H1 (cell line): ENCODE measurements around the gene BCHE. TPM values are rescaled to one million over a fixed set of nuclear protein-coding genes. Genes with fewer than 3 reads are reported as not detected.

Experiments
- CTCF ChIA-PET: fragments of 300-600 bp; sonication (Branson Sonifier 250); formaldehyde crosslinking; loops from one replicate; lab custom pipeline; 2021; ENCODE audit not compliant: partially characterized antibody; lab: Charles Lee
- POLR2A ChIA-PET: fragments of 300-600 bp; sonication (Branson Sonifier 250); formaldehyde crosslinking; loops from one replicate; lab custom pipeline; 2021; ENCODE audit warnings: inconsistent platforms; ENCODE audit not compliant: partially characterized antibody; lab: Charles Lee
- DNase-seq, 2 experiments: peaks; one replicate each; pipeline versions ENCODE4 v3.0.0 to v3.0.0-alpha.2; 2010 to 2022; ENCODE audit warnings: low spot score in 2 of 2, low read depth in 1 of 2, mixed read lengths in 1 of 2
- FAIRE-seq: peaks from 2 replicates; lab custom pipeline; 2011; peaks lifted over from hg19 to GRCh38; lab: Jason Lieb, UNC
- H2AFZ ChIP-seq: 2 replicates; pipeline ENCODE4 v1.8.1; 2012; ENCODE audit warnings: low read length, inconsistent platforms
- H2AK5ac ChIP-seq: 2 replicates; pipeline ENCODE4 v1.6.1; 2013; ENCODE audit warnings: low read depth, low read length
- H2BK120ac ChIP-seq: replicated peaks from 2 replicates; pipeline ENCODE3; 2013; ENCODE audit warnings: low read depth, low read length, inconsistent platforms
- H2BK12ac ChIP-seq: 2 replicates; pipeline ENCODE4 v1.6.1; 2013; ENCODE audit warnings: low read depth, low read length
- H2BK15ac ChIP-seq: 2 replicates; pipeline ENCODE4 v1.6.1; 2013; ENCODE audit warnings: low read length
- H2BK20ac ChIP-seq: 2 replicates; pipeline ENCODE4 v1.6.1; 2013; ENCODE audit warnings: low read length
- H2BK5ac ChIP-seq: 2 replicates; pipeline ENCODE4 v1.6.1; 2013; ENCODE audit warnings: low read depth, low read length
- H3K14ac ChIP-seq: 2 replicates; pipeline ENCODE4 v1.6.1; 2013; ENCODE audit warnings: inconsistent platforms; ENCODE audit not compliant: insufficient read length
- H3K18ac ChIP-seq: 2 replicates; pipeline ENCODE4 v1.6.1; 2013; ENCODE audit warnings: low read length; ENCODE audit errors: extremely low read depth
- H3K23ac ChIP-seq: 2 replicates; pipeline ENCODE4 v1.6.1; 2013; ENCODE audit warnings: inconsistent platforms; ENCODE audit not compliant: insufficient read length
- H3K23me2 ChIP-seq: 2 replicates; pipeline ENCODE4 v1.6.1; 2013; ENCODE audit warnings: low read depth, low read length
- H3K27ac ChIP-seq: 2 replicates; pipeline ENCODE4 v1.6.1; 2011; ENCODE audit warnings: low read depth, low read length, inconsistent platforms
- H3K27me3 ChIP-seq, 4 experiments: replicated peaks in 1 of 4; 1 replicate in 1 of 4; 2 replicates in 3 of 4; pipeline versions ENCODE4 v1.6.1 to v1.8.1; 2011 to 2013; ENCODE audit warnings: low read length in 3 of 4, mild to moderate bottlenecking in 3 of 4, inconsistent platforms in 2 of 4, mixed read lengths in 2 of 4, moderate library complexity in 1 of 4; ENCODE audit not compliant: control insufficient read depth in 3 of 4, insufficient read depth in 3 of 4; ENCODE audit errors: extremely low read depth in 1 of 4
- H3K36me3 ChIP-seq, 4 experiments: 2 replicates each; pipeline versions ENCODE4 v1.6.1 to v1.8.1; 2011 to 2013; ENCODE audit warnings: mild to moderate bottlenecking in 4 of 4, low read length in 3 of 4, moderate library complexity in 2 of 4, control low read depth in 1 of 4, inconsistent platforms in 1 of 4; ENCODE audit not compliant: insufficient read depth in 4 of 4, control insufficient read depth in 2 of 4
- H3K4ac ChIP-seq: replicated peaks from 2 replicates; pipeline ENCODE3; 2013; ENCODE audit warnings: low read length, low read depth, mixed read lengths, inconsistent platforms; ENCODE audit not compliant: insufficient read length
- H3K4me1 ChIP-seq, 4 experiments: replicated peaks in 1 of 4; 1 replicate in 1 of 4; 2 replicates in 3 of 4; pipeline versions ENCODE4 v1.6.1 to v1.8.1; 2011 to 2013; ENCODE audit warnings: low read length in 3 of 4, inconsistent platforms in 2 of 4, mixed read lengths in 1 of 4; ENCODE audit not compliant: insufficient read depth in 4 of 4, control insufficient read depth in 3 of 4
- H3K4me2 ChIP-seq, 2 experiments: 2 replicates each; pipeline versions ENCODE4 v1.6.1 to v1.8.1; 2011 to 2013; ENCODE audit warnings: low read depth in 2 of 2, low read length in 2 of 2, control low read depth in 1 of 2, inconsistent platforms in 1 of 2, mild to moderate bottlenecking in 1 of 2; ENCODE audit not compliant: insufficient read depth in 1 of 2
- H3K4me3 ChIP-seq, 4 experiments: fragments of 200-600, 300-600 bp in 1 of 4; sonication (generic), shearing (Covaris generic), sonication (Bioruptor Twin) in 1 of 4; 2 replicates each; pipeline versions ENCODE4 v1.5.1 to v1.8.1; 2011 to 2016; ENCODE audit warnings: low read length in 4 of 4, low read depth in 3 of 4, control low read depth in 2 of 4, inconsistent platforms in 2 of 4, mild to moderate bottlenecking in 2 of 4, mixed read lengths in 1 of 4, moderate library complexity in 1 of 4; ENCODE audit not compliant: insufficient read depth in 2 of 4; ENCODE audit errors: extremely low read depth in 1 of 4
- H3K56ac ChIP-seq: replicated peaks from 2 replicates; pipeline ENCODE3; 2013; ENCODE audit warnings: low read depth, mild to moderate bottlenecking, mixed read lengths, low read length, inconsistent platforms; ENCODE audit not compliant: insufficient read length
- H3K79me1 ChIP-seq: 2 replicates; pipeline ENCODE4 v1.6.1; 2013; ENCODE audit warnings: low read depth, low read length, control low read depth
- H3K79me2 ChIP-seq, 2 experiments: 2 replicates each; pipeline versions ENCODE4 v1.6.1 to v1.8.1; 2012 to 2013; ENCODE audit warnings: low read length in 2 of 2, mild to moderate bottlenecking in 2 of 2, inconsistent platforms in 1 of 2; ENCODE audit not compliant: insufficient read depth in 2 of 2, control insufficient read depth in 1 of 2
- H3K9ac ChIP-seq, 4 experiments: replicated peaks in 1 of 4; 1 replicate in 1 of 4; 2 replicates in 3 of 4; pipeline versions ENCODE4 v1.6.1 to v1.8.1; 2011 to 2013; ENCODE audit warnings: low read depth in 3 of 4, low read length in 3 of 4, control low read depth in 2 of 4, mild to moderate bottlenecking in 2 of 4, moderate library complexity in 2 of 4, inconsistent platforms in 1 of 4; ENCODE audit errors: extremely low read depth in 1 of 4
- H3K9me3 ChIP-seq, 2 experiments: 2 replicates each; pipeline versions ENCODE4 v1.6.1 to v1.8.1; 2012 to 2013; ENCODE audit warnings: mild to moderate bottlenecking in 2 of 2, moderate library complexity in 2 of 2, control low read depth in 1 of 2, inconsistent platforms in 1 of 2, low read depth in 1 of 2, low read length in 1 of 2, mixed read lengths in 1 of 2; ENCODE audit not compliant: insufficient read depth in 2 of 2
- H4K20me1 ChIP-seq, 2 experiments: replicated peaks in 1 of 2; 2 replicates each; pipeline versions ENCODE3 to v1.8.1; 2011 to 2013; ENCODE audit warnings: inconsistent platforms in 2 of 2, low read length in 2 of 2, mild to moderate bottlenecking in 1 of 2; ENCODE audit not compliant: insufficient read depth in 2 of 2, control insufficient read depth in 1 of 2
- H4K5ac ChIP-seq: 2 replicates; pipeline ENCODE4 v1.6.1; 2013; ENCODE audit warnings: low read length, low read depth, mixed read lengths, inconsistent platforms; ENCODE audit not compliant: insufficient read length
- H4K8ac ChIP-seq: 2 replicates; pipeline ENCODE4 v1.8.0; 2013; ENCODE audit warnings: mild to moderate bottlenecking, moderate library complexity, low read length, inconsistent platforms; ENCODE audit not compliant: insufficient read depth; ENCODE audit errors: extremely low read depth
- H4K91ac ChIP-seq: replicated peaks from 2 replicates; pipeline ENCODE3; 2013; ENCODE audit warnings: low read length, mixed read lengths, inconsistent platforms; ENCODE audit not compliant: insufficient read length
- CEBPB ChIP-seq: IDR thresholded peaks from 2 replicates; pipeline ENCODE4 v1.6.1; 2012; ENCODE audit warnings: low read depth, low read length
- CTBP2 ChIP-seq: IDR thresholded peaks from 2 replicates; pipeline ENCODE4 v1.7.0; 2011; ENCODE audit warnings: borderline replicate concordance, mild to moderate bottlenecking, moderate library complexity, mixed read lengths, low read length; ENCODE audit not compliant: insufficient read depth, insufficient read length
- CTCF ChIP-seq, 3 experiments: IDR thresholded peaks; 1 replicate in 2 of 3; 2 replicates in 1 of 3; pipeline versions ENCODE4 v1.5.1 to v1.6.1; 2011; ENCODE audit warnings: low read length in 3 of 3, mild to moderate bottlenecking in 3 of 3, inconsistent platforms in 2 of 3, low read depth in 1 of 3, moderate library complexity in 1 of 3; ENCODE audit not compliant: insufficient read depth in 1 of 3; ENCODE audit errors: control extremely low read depth in 1 of 3
- JUND ChIP-seq: IDR thresholded peaks from 2 replicates; pipeline ENCODE4 v1.6.1; 2011; ENCODE audit warnings: mild to moderate bottlenecking, improper control_type of control experiment, low read length
- MAFK ChIP-seq: IDR thresholded peaks from 2 replicates; pipeline ENCODE4 v1.6.1; 2012; ENCODE audit warnings: low read depth, mild to moderate bottlenecking, improper control_type of control experiment, low read length
- NANOG ChIP-seq: IDR thresholded peaks from 2 replicates; pipeline ENCODE4 v1.6.1; 2011; ENCODE audit warnings: low read length, low read depth, mild to moderate bottlenecking, inconsistent platforms; ENCODE audit not compliant: insufficient read depth, poor library complexity, severe bottlenecking
- POLR2AphosphoS5 ChIP-seq: IDR thresholded peaks from 2 replicates; pipeline ENCODE4 v1.6.1; 2011; ENCODE audit warnings: low read depth, low read length
- RBBP5 ChIP-seq: IDR thresholded peaks from 2 replicates; pipeline ENCODE4 v1.7.1; 2012; ENCODE audit warnings: low read depth, mild to moderate bottlenecking, inconsistent platforms, low read length, moderate library complexity, borderline replicate concordance
- TBP ChIP-seq: IDR thresholded peaks from 2 replicates; pipeline ENCODE4 v1.6.1; 2011; ENCODE audit warnings: low read depth, low read length, improper control_type of control experiment
- TEAD4 ChIP-seq: IDR thresholded peaks from 2 replicates; pipeline ENCODE4 v1.6.1; 2012; ENCODE audit warnings: low read depth, low read length, inconsistent platforms, mixed read lengths
- WGBS, 2 experiments: shearing (Covaris generic) in 1 of 2; methylation state at CpG; one replicate each; pipeline versions ENCODE4 v1.1.6 to v1.1.7; 2013 to 2015; ENCODE audit warnings: low lambda C conversion rate in 2 of 2, mixed read lengths in 2 of 2, inconsistent platforms in 1 of 2, low coverage in 1 of 2, missing lambda C conversion rate in 1 of 2; ENCODE audit not compliant: insufficient replicate concordance in 2 of 2, insufficient coverage in 1 of 2, insufficient read length in 1 of 2; ENCODE audit errors: extremely low coverage in 1 of 2, missing lambda C conversion rate in 1 of 2; 5-methylcytosine and 5-hydroxymethylcytosine counted together
- polyA plus RNA-seq, 7 experiments: library from polyadenylated mRNA; depleted of rRNA in 3 of 7; stranded (reverse) in 5 of 7; unstranded in 2 of 7; fragments of >200 nt in 5 of 7; fragments of 200-250 nt in 2 of 7; gene quantifications; 1 replicate in 5 of 7; 2 replicates in 1 of 7; 4 replicates in 1 of 7; pipeline versions ENCODE4 v1.2.1 to v1.2.3, GENCODE V29; 2011 to 2013; ENCODE audit warnings: missing spikeins in 2 of 7, mixed read lengths in 2 of 7
- total RNA-seq: library from RNA; stranded (reverse); fragmentation: NEBNext Ultra II Directional; extraction: Animal tissue kit (Norgen Biotek cat#: 25700); gene quantifications from 2 replicates; pipeline ENCODE4 v1.2.1, GENCODE V29; 2021

The BCHE gene
- total and polyA plus RNA-seq, 2 of the 8 experiments (the other 6 are each of a cell fraction or from before 2014, with no cell fraction given) = 0.56 to 1.9 TPM

GRCh38 chr3:165788531-165788930, 48.7 kb downstream of the BCHE start:
- 91% methylated on average over 4 of the region's 4 CpGs; no CpG with 5 or more reads in 1 of the 2 experiments for WGBS, 2 experiments
- Histone ChIP-seq H2AFZ (no peak overlapping the region), H3K27me3 (no peaks in the 10 kb centered on the region), H3K9me3 (no peaks in the 10 kb centered on the region), H3K79me2 (no peaks in the 10 kb centered on the region), H3K23ac (no peak overlapping the region), H2BK5ac (no peak overlapping the region), H3K4me3 (no peak overlapping the region), H3K9ac (no peak overlapping the region), H3K23me2 (no peaks in the 10 kb centered on the region), H3K79me1 (no peaks in the 10 kb centered on the region), H2BK120ac (no peak overlapping the region), H3K56ac (no peak overlapping the region), H3K36me3 (no peaks in the 10 kb centered on the region), H4K8ac (no peak overlapping the region), H3K4ac (no peak overlapping the region), H3K27ac (no peak overlapping the region), H3K4me2 (no peak overlapping the region), H2BK20ac (no peak overlapping the region), H4K20me1 (no peaks in the 10 kb centered on the region), H3K4me1 (no peaks in the 10 kb centered on the region), H2BK15ac (no peak overlapping the region), H2BK12ac (no peak overlapping the region)
- no peak for DNase-seq
- FAIRE-seq = no peak
- TF ChIP-seq TEAD4 (no peak), TBP (no peak), CTBP2 (no peak), CEBPB (no peak), CTCF (IDR thresholded peaks at IDR 0.05; ENCODE audit: control extremely low read depth in 1 of 3, insufficient read depth in 1 of 3, low read depth in 1 of 3, low read length in 3 of 3) (no peak), NANOG (no peak), RBBP5 (no peak), POLR2AphosphoS5 (no peak), JUND (no peak), MAFK (no peak)
- TF ChIP-seq, all 59 proteins: peak for 0
- ChIA-PET CTCF (interaction anchor here (0.7 kb wide), 1 partner anchor 64 kb away, joined by 3 read pairs; no protein-coding TSS in a partner anchor), POLR2A (no interaction called here)
- Histone ChIP-seq H3K18ac (no peak overlapping the region), H2AK5ac (no peak overlapping the region), H4K5ac (no peak overlapping the region), H4K91ac (no peak overlapping the region), H3K14ac (no peak overlapping the region)
